ENCODE measurements around the gene CAVIN2. TPM values are rescaled to one million over a fixed set of nuclear protein-coding genes. Genes with fewer than 3 reads are reported as not detected.

CAVIN2 gene
- polyA plus RNA-seq, 1 donor: 27.5 TPM

DNA sequence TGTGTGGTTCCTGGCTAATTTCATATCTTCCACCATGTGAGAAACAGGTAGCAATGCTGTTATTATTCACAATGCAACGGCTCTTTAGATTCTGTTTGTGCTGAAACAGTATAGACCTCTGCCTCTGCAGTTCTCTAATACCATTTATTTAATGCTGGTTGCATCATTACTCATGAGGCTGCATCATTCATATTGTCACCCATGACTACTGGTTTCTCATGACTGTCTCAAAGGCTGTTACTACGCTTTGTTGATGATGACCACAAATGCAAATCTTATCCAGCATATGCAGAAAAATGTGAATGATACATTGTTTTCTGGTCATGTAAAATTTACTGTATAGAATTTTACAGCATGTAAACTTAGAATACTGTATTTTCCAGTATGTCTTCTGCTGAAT is 22.5 kb downstream of the CAVIN2 start:
- Histone ChIP-seq H3K4me3 (ENCODE audit: low read length) (no peak overlapping the region), H3K27me3 (ENCODE audit: control insufficient read depth, insufficient read depth, low read length) (no peaks in the 10 kb centered on the region), H3K27ac (ENCODE audit: low read length) (no peak overlapping the region), H3K9me3 (ENCODE audit: control insufficient read depth, low read depth, low read length) (no peaks in the 10 kb centered on the region), H3K36me3 (ENCODE audit: control insufficient read depth, insufficient read depth, low read length) (no peaks in the 10 kb centered on the region), H3K4me1 (ENCODE audit: control insufficient read depth, insufficient read depth, low read length) (no peaks in the 10 kb centered on the region)
- no CpG with 5 or more reads among the region's 2 CpGs for WGBS (ENCODE audit: insufficient coverage, low lambda C conversion rate)
- DNase-seq: no peak

DNA sequence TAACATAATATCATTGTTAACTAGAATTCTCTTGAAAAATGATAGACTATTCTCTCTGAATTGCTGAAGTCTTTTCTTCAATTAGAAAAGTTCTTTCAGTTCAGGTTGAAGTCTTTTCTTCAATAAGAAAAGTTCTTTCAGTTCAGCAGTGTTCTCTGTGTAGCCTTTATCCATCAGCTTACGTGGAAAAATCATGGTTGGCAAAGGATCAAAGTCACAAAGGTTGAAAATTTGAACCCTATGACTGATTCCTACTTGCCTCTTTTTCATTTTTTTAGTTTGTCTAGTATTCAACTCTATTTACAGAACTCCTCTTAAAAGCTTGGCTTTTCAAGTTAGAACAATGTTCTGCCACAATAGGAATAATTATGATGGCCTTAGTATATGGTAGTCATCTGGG is 25.8 kb downstream of the CAVIN2 start:
- no peaks in the 10 kb centered on the region for H3K9me3 ChIP-seq (ENCODE audit: control insufficient read depth, low read depth, low read length)

DNA sequence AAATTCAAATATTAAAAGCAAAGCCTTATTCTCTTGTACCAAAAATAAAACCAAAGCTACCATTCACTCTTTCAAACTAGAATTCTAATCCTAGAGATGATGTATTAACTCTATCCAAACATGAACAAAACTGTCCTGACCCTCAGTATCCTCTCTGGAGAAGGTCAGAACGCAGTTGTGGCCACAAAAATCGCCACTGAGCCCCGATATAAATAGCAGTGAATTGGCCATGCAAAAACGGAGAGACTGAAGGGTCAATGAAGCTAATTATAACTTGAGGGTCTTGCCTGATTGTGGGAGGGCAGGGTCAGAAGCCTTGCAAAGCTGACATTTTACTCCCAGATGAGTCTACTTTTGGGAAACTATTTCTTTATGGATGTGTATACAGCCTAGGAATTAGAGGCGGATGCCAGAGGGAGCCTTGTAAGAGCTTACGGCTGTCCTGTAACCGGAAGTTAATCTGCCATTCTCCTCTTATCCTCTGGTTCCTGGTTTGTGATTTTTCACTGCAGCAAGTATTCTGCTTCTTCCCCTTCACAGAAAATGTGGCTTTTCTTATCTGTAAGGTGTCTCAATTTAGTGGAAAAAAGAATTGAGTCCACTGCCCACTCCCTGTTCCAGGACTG is 28.1 kb downstream of the CAVIN2 start:
- H3K27me3 ChIP-seq (ENCODE audit: control insufficient read depth, insufficient read depth, low read length): no peaks in the 10 kb centered on the region
- no CpG with 5 or more reads among the region's 7 CpGs for WGBS (ENCODE audit: insufficient coverage, low lambda C conversion rate)

More for the DNA sequence above, 25.8 kb downstream of the CAVIN2 start:
- no peaks in the 10 kb centered on the region for H3K27me3 ChIP-seq (ENCODE audit: control insufficient read depth, insufficient read depth, low read length)
- DNase-seq: no peak
- 50% methylated on average over 1 of the region's 1 CpG for WGBS (ENCODE audit: insufficient coverage, low lambda C conversion rate)
- no peak overlapping the region for H3K4me3 ChIP-seq (ENCODE audit: low read length)
- H3K4me1 ChIP-seq (ENCODE audit: control insufficient read depth, insufficient read depth, low read length): no peaks in the 10 kb centered on the region
- H3K27ac ChIP-seq (ENCODE audit: low read length): no peak overlapping the region
- H3K36me3 ChIP-seq (ENCODE audit: control insufficient read depth, insufficient read depth, low read length): no peaks in the 10 kb centered on the region

DNA sequence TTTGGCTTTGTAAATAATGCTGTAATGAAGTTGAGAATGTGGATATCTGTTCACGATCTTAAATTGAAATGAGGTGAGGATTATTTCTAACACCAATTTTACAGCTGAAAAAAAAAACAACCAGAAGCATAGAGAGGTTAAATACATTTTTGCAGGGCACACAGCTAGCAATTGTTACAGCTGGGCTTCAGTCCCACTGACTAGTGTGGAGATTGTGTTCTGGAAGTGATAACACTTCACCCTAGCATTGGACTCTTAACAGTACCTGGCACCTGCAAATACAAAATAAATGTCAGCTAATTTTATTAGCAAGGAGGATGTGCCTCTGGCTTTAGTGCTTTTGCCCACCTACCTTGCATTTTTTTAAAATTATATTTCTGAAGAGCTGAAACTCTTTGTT is 28.8 kb downstream of the CAVIN2 start:
- DNase-seq: no peak
- Histone ChIP-seq H3K36me3 (ENCODE audit: control insufficient read depth, insufficient read depth, low read length) (no peaks in the 10 kb centered on the region), H3K9me3 (ENCODE audit: control insufficient read depth, low read depth, low read length) (no peaks in the 10 kb centered on the region), H3K27me3 (ENCODE audit: control insufficient read depth, insufficient read depth, low read length) (no peaks in the 10 kb centered on the region), H3K4me1 (ENCODE audit: control insufficient read depth, insufficient read depth, low read length) (no peaks in the 10 kb centered on the region), H3K4me3 (ENCODE audit: low read length) (no peak overlapping the region), H3K27ac (ENCODE audit: low read length) (no peak overlapping the region)
- 71% methylated on average over 1 of the region's 1 CpG for WGBS (ENCODE audit: insufficient coverage, low lambda C conversion rate)

More for the DNA sequence above, 28.1 kb downstream of the CAVIN2 start:
- Histone ChIP-seq H3K27ac (ENCODE audit: low read length) (no peak overlapping the region), H3K4me1 (ENCODE audit: control insufficient read depth, insufficient read depth, low read length) (no peaks in the 10 kb centered on the region), H3K36me3 (ENCODE audit: control insufficient read depth, insufficient read depth, low read length) (no peaks in the 10 kb centered on the region), H3K9me3 (ENCODE audit: control insufficient read depth, low read depth, low read length) (no peaks in the 10 kb centered on the region), H3K4me3 (ENCODE audit: low read length) (no peak overlapping the region)
- DNase-seq: no peak

DNA sequence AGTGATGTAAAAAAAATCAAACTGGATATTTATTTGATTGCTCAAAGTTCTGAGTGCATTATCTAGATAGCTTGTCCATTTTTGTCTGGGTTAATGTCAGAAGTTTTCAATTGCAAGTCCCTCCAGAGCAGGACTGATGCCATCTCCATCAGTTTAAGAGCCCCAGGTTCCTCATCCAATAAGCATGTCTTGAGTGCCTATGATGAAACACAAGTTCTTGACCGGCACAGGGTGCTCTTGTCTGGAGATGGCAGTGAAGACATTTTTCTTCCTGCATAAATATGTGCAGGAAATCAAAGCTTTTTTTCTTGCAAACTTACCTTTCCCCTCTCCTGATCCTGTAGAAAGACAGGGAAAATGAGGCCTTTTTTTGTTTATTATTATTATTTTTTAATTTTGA is 31.9 kb downstream of the CAVIN2 start:
- no peak overlapping the region for H3K27ac ChIP-seq (ENCODE audit: low read length)
- no CpG with 5 or more reads among the region's 1 CpG for WGBS (ENCODE audit: insufficient coverage, low lambda C conversion rate)

DNA sequence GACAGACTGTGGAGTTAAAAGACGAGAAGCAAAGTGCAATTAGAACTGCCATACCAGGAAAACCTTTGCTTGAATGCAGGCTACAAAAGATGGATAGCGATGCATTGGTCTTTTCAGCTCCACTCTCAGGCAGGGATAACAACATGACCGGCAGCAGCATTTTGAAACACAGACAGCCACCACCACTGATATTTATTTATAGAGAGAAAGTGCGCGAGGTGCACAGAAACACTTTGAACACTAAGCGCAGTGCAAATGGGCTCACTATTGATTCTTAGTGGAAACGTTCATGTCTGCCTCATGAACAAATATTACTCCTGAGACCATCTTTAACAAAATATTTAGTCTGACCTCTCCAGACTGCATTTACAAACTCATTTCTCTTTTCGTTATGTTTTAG is 32.9 kb downstream of the CAVIN2 start:
- DNase-seq: no peak
- no peaks in the 10 kb centered on the region for H3K4me1 ChIP-seq (ENCODE audit: control insufficient read depth, insufficient read depth, low read length)
- H3K27ac ChIP-seq (ENCODE audit: low read length): no peak overlapping the region
- H3K36me3 ChIP-seq (ENCODE audit: control insufficient read depth, insufficient read depth, low read length): no peaks in the 10 kb centered on the region
- WGBS (ENCODE audit: insufficient coverage, low lambda C conversion rate): 79% methylated on average over 2 of the region's 8 CpGs
- no peaks in the 10 kb centered on the region for H3K9me3 ChIP-seq (ENCODE audit: control insufficient read depth, low read depth, low read length)
- no peaks in the 10 kb centered on the region for H3K27me3 ChIP-seq (ENCODE audit: control insufficient read depth, insufficient read depth, low read length)
- no peak overlapping the region for H3K4me3 ChIP-seq (ENCODE audit: low read length)

More for the DNA sequence above, 31.9 kb downstream of the CAVIN2 start:
- Histone ChIP-seq H3K4me3 (ENCODE audit: low read length) (no peak overlapping the region), H3K36me3 (ENCODE audit: control insufficient read depth, insufficient read depth, low read length) (no peaks in the 10 kb centered on the region), H3K4me1 (ENCODE audit: control insufficient read depth, insufficient read depth, low read length) (no peaks in the 10 kb centered on the region), H3K9me3 (ENCODE audit: control insufficient read depth, low read depth, low read length) (no peaks in the 10 kb centered on the region), H3K27me3 (ENCODE audit: control insufficient read depth, insufficient read depth, low read length) (no peaks in the 10 kb centered on the region)
- no peak for DNase-seq

DNA sequence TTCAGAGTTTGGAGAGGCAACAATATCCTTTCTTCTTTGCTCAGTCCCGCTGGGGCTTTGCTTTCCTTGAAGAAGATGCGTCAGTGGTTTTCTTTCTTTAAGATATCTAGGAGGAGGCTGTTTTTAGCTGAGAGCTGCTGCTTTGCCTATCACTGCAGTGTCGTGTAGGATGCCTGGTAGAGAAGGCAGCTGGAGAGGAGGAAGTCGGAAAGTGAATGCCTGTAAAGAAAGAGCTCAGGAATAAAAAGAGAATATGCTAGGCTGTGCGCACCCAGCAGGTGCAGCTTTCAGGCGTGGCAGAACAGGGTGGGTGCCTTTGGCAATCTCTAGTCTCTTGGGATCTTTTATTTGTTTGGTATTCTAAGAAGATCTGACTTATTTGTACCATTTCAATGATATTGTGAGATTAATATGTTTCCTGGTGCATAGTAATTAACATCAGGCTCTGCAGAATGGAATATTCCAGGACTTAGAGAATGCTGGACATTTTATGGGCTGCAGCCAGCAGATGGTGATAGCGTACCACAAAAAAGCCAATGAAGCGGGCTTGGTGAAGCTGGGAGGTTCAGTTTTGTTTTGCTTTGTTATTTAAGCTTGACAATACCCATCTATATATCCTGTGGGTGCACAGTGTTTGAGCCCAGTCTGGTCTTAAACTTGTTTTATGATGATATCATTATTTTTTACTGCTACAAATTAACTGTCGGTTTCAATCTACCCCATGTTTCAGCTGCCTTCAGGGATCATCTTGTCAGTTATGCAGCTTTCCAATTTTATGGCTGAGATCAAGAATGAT is 34.9 kb downstream of the CAVIN2 start:
- no peaks in the 10 kb centered on the region for H3K27me3 ChIP-seq (ENCODE audit: control insufficient read depth, insufficient read depth, low read length)
- H3K4me3 ChIP-seq (ENCODE audit: low read length): no peak overlapping the region
- no peaks in the 10 kb centered on the region for H3K4me1 ChIP-seq (ENCODE audit: control insufficient read depth, insufficient read depth, low read length)
- H3K27ac ChIP-seq (ENCODE audit: low read length): no peak overlapping the region
- no peaks in the 10 kb centered on the region for H3K9me3 ChIP-seq (ENCODE audit: control insufficient read depth, low read depth, low read length)
- peak; percentile 39 to 42 for DNase-seq
- WGBS (ENCODE audit: insufficient coverage, low lambda C conversion rate): 10% methylated on average over 2 of the region's 9 CpGs
- no peaks in the 10 kb centered on the region for H3K36me3 ChIP-seq (ENCODE audit: control insufficient read depth, insufficient read depth, low read length)

DNA sequence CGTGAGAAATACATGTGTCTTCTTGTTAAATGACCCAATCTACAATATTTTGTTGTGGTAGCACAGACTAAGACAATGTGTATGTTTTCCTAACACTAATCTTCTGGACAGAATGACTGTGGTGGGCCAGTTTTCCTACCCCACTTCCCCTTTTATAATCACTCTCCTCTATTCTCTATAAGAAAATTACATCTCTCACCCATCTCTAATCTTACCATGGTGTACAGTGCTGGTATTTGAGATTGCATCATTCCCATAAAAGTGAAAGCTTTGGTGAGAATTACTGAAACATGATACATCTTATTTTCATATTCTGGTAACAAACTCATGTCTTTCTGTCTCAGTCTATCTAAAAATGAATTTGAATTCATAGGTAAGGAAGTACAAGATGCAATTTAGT is 40.5 kb downstream of the CAVIN2 start:
- Histone ChIP-seq H3K27me3 (ENCODE audit: control insufficient read depth, insufficient read depth, low read length) (no peaks in the 10 kb centered on the region), H3K36me3 (ENCODE audit: control insufficient read depth, insufficient read depth, low read length) (no peaks in the 10 kb centered on the region), H3K4me3 (ENCODE audit: low read length) (no peak overlapping the region), H3K27ac (ENCODE audit: low read length) (no peak overlapping the region), H3K9me3 (ENCODE audit: control insufficient read depth, low read depth, low read length) (no peaks in the 10 kb centered on the region), H3K4me1 (ENCODE audit: control insufficient read depth, insufficient read depth, low read length) (no peaks in the 10 kb centered on the region)
- WGBS (ENCODE audit: insufficient coverage, low lambda C conversion rate): no CpG with 5 or more reads among the region's 1 CpG
- no peak for DNase-seq

DNA sequence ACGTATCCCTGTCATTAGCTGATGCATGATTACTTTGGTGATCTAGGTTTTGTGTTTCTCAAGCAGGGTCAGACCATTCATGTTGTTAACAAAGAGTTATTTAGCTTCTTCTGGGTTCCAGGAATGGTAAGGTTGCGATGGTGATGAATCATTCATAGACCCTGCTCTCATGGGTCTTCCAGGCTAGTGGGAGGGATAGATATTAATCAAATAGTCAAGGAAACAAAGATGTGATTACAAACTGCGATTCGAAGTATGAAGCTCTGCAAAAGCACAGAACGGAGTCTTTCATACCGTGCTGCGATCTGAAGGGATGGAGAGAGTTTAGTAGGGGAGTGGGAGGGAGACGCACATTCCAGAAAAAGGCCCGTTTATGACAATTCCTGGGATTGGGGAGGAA is 42.1 kb downstream of the CAVIN2 start:
- H3K27me3 ChIP-seq (ENCODE audit: control insufficient read depth, insufficient read depth, low read length): no peaks in the 10 kb centered on the region
- no peak overlapping the region for H3K27ac ChIP-seq (ENCODE audit: low read length)
- no peak for DNase-seq
- no peaks in the 10 kb centered on the region for H3K36me3 ChIP-seq (ENCODE audit: control insufficient read depth, insufficient read depth, low read length)
- no peaks in the 10 kb centered on the region for H3K4me1 ChIP-seq (ENCODE audit: control insufficient read depth, insufficient read depth, low read length)
- no peak overlapping the region for H3K4me3 ChIP-seq (ENCODE audit: low read length)
- 89% methylated on average over 8 of the region's 9 CpGs for WGBS (ENCODE audit: insufficient coverage, low lambda C conversion rate)
- H3K9me3 ChIP-seq (ENCODE audit: control insufficient read depth, low read depth, low read length): no peaks in the 10 kb centered on the region

DNA sequence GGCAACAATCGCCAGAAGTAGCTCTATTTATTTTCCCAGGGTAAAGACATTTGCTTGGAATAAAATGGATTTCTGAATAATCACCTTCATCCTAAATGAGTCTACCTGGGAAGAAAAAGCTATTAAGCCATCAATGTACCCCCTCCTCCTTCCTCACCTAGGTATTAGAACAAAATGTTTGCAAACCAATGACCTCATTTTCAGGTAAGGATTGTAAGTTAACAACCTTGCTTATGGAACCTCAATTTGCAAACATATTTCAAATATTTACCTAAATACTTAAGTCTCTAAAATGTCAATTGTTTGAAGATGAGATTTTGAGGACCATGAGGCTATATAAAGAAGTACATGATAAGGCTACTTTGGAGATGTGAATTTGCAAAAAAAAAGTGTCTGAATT is 43.9 kb downstream of the CAVIN2 start:
- Histone ChIP-seq H3K9me3 (ENCODE audit: control insufficient read depth, low read depth, low read length) (no peaks in the 10 kb centered on the region), H3K27ac (ENCODE audit: low read length) (no peak overlapping the region), H3K36me3 (ENCODE audit: control insufficient read depth, insufficient read depth, low read length) (no peaks in the 10 kb centered on the region), H3K4me3 (ENCODE audit: low read length) (no peak overlapping the region), H3K27me3 (ENCODE audit: control insufficient read depth, insufficient read depth, low read length) (no peaks in the 10 kb centered on the region), H3K4me1 (ENCODE audit: control insufficient read depth, insufficient read depth, low read length) (no peaks in the 10 kb centered on the region)
- DNase-seq: no peak
- WGBS (ENCODE audit: insufficient coverage, low lambda C conversion rate): 100% methylated on average over 1 of the region's 1 CpG

DNA sequence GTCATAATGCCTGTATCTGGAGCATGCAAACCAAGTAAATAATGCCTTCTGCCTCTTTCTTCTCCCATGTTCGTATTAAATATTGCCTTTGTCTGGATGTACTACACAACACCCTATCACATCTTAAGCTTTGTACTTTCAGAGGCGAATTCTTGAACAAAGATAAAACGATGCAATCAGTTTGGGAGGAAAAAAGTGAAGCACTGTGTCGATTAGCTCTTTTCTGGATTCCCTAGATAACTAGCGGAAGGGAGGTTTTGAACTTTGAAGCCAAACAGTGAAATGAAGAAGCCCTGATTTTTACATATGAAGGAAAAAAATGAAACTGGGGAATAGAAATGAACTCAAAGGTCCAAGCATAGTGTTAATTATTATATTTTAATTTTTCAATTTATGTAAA is 44.7 kb downstream of the CAVIN2 start:
- H3K36me3 ChIP-seq (ENCODE audit: control insufficient read depth, insufficient read depth, low read length): no peaks in the 10 kb centered on the region
- H3K4me3 ChIP-seq (ENCODE audit: low read length): no peak overlapping the region
- no peaks in the 10 kb centered on the region for H3K4me1 ChIP-seq (ENCODE audit: control insufficient read depth, insufficient read depth, low read length)
- DNase-seq: peak in 1 of 2 donors; percentile 18
- H3K9me3 ChIP-seq (ENCODE audit: control insufficient read depth, low read depth, low read length): no peaks in the 10 kb centered on the region
- H3K27me3 ChIP-seq (ENCODE audit: control insufficient read depth, insufficient read depth, low read length): no peaks in the 10 kb centered on the region
- WGBS (ENCODE audit: insufficient coverage, low lambda C conversion rate): 0% methylated on average over 1 of the region's 5 CpGs
- no peak overlapping the region for H3K27ac ChIP-seq (ENCODE audit: low read length)

Data from large intestine (tissue), 3 donors.